ENCODE data around the gene NEK10. TPM values are rescaled to one million over a fixed set of nuclear protein-coding genes. Genes with fewer than 3 reads are reported as not detected.

NEK10 gene
- total RNA-seq, 1 donor from 2014 or later, result 1.2 TPM

- no peak overlapping the region for H3K4me3 Mint-ChIP-seq (ENCODE audit: unreplicated experiment)
These were observed 294.3 kb downstream of the NEK10 start for GRCh38 chr3:27074914-27075313.

GRCh38 chr3:27073912-27074311 lies 295.3 kb downstream of the NEK10 start:
- Mint-ChIP-seq H3K36me3 (ENCODE audit: low read depth, unreplicated experiment) (no peaks in the 10 kb centered on the region), H3K27me3 (ENCODE audit: unreplicated experiment) (no peaks in the 10 kb centered on the region), H3K4me1 (ENCODE audit: unreplicated experiment) (peaks cover 16% of the 10 kb centered on the region), H3K4me3 (ENCODE audit: unreplicated experiment) (no peak overlapping the region), H3K9me3 (ENCODE audit: unreplicated experiment) (no peaks in the 10 kb centered on the region), H3K27ac (ENCODE audit: unreplicated experiment) (no peak overlapping the region)
- DNase-seq (ENCODE audit: low spot score), result no peak
- no peak for TF ChIP-seq CTCF (IDR thresholded peaks at IDR 0.05; ENCODE audit: unreplicated experiment)

More at GRCh38 chr3:27074914-27075313, 294.3 kb downstream of the NEK10 start:
- H3K4me1 Mint-ChIP-seq (ENCODE audit: unreplicated experiment), result peaks cover 16% of the 10 kb centered on the region
- H3K36me3 Mint-ChIP-seq (ENCODE audit: low read depth, unreplicated experiment), result no peaks in the 10 kb centered on the region
- DNase-seq (ENCODE audit: low spot score), result no peak
- no peak for TF ChIP-seq CTCF (IDR thresholded peaks at IDR 0.05; ENCODE audit: unreplicated experiment)
- no peak overlapping the region for H3K27ac Mint-ChIP-seq (ENCODE audit: unreplicated experiment)
- H3K27me3 Mint-ChIP-seq (ENCODE audit: unreplicated experiment), result no peaks in the 10 kb centered on the region
- no peaks in the 10 kb centered on the region for H3K9me3 Mint-ChIP-seq (ENCODE audit: unreplicated experiment)

- Mint-ChIP-seq H3K27me3 (ENCODE audit: unreplicated experiment) (no peaks in the 10 kb centered on the region), H3K9me3 (ENCODE audit: unreplicated experiment) (no peaks in the 10 kb centered on the region), H3K4me1 (ENCODE audit: unreplicated experiment) (peaks cover 16% of the 10 kb centered on the region), H3K27ac (ENCODE audit: unreplicated experiment) (no peak overlapping the region), H3K4me3 (ENCODE audit: unreplicated experiment) (no peak overlapping the region), H3K36me3 (ENCODE audit: low read depth, unreplicated experiment) (no peaks in the 10 kb centered on the region)
- no peak for DNase-seq (ENCODE audit: low spot score)
- TF ChIP-seq CTCF (IDR thresholded peaks at IDR 0.05; ENCODE audit: unreplicated experiment), result no peak
These were observed 296.2 kb downstream of the NEK10 start for GRCh38 chr3:27072810-27073651.

GRCh38 chr3:27060336-27060735 lies 308.8 kb downstream of the NEK10 start:
- no peak for DNase-seq (ENCODE audit: low spot score)
- H3K27me3 Mint-ChIP-seq (ENCODE audit: unreplicated experiment), result no peaks in the 10 kb centered on the region
- H3K36me3 Mint-ChIP-seq (ENCODE audit: low read depth, unreplicated experiment), result no peaks in the 10 kb centered on the region
- H3K27ac Mint-ChIP-seq (ENCODE audit: unreplicated experiment), result no peak overlapping the region
- no peak overlapping the region for H3K4me3 Mint-ChIP-seq (ENCODE audit: unreplicated experiment)
- H3K9me3 Mint-ChIP-seq (ENCODE audit: unreplicated experiment), result no peaks in the 10 kb centered on the region
- no peak for TF ChIP-seq CTCF (IDR thresholded peaks at IDR 0.05; ENCODE audit: unreplicated experiment)
- no peaks in the 10 kb centered on the region for H3K4me1 Mint-ChIP-seq (ENCODE audit: unreplicated experiment)

Other genes starting within 250 kb of the NEK10 start
- gene SLC4A7, start 115.0 kb upstream of the NEK10 start, total RNA-seq (ENCODE audit: unreplicated experiment), result 29.1 TPM

All from endothelial cell (in vitro differentiated cells).